NCI-H1105 treated with DMSO at 0.1 percent for 48 hours (cell line): ENCODE measurements around the gene BSND.

ENCODE experiments used
- DNase-seq: peaks from one replicate; lab custom pipeline; 2025; lab: John Stamatoyannopoulos, UW

The BSND gene

GRCh38 chr1:55061000-55061705, 62.4 kb downstream of the BSND start:
- DNase-seq = no peak
